H9 (cell line): ENCODE data around the gene C7. TPM values are rescaled to one million over a fixed set of nuclear protein-coding genes. Genes with fewer than 3 reads are reported as not detected.

Source experiments
- DNase-seq: peaks from one replicate; pipeline ENCODE4 v3.0.0-alpha.2; 2017
- H2AFZ ChIP-seq: one replicate; pipeline ENCODE4 v1.6.1; 2013; ENCODE audit warnings: mild to moderate bottlenecking, low read length, control low read depth, moderate library complexity
- H2AK5ac ChIP-seq: 2 replicates; pipeline ENCODE4 v1.6.1; 2013; ENCODE audit warnings: low read length, control low read depth, mixed read lengths; ENCODE audit not compliant: insufficient read length
- H2BK120ac ChIP-seq: one replicate; pipeline ENCODE4 v1.6.1; 2013; ENCODE audit warnings: low read depth, mild to moderate bottlenecking, low read length, control low read depth, inconsistent platforms; ENCODE audit not compliant: poor library complexity, severe bottlenecking
- H2BK12ac ChIP-seq: 2 replicates; pipeline ENCODE4 v1.6.1; 2013; ENCODE audit warnings: low read length, control low read depth, mixed read lengths, low read depth; ENCODE audit not compliant: insufficient read length
- H2BK15ac ChIP-seq: 2 replicates; pipeline ENCODE4 v1.6.1; 2013; ENCODE audit warnings: low read depth, low read length, control low read depth
- H2BK20ac ChIP-seq: one replicate; pipeline ENCODE4 v1.6.1; 2013; ENCODE audit warnings: low read depth, mild to moderate bottlenecking, low read length, control low read depth, inconsistent platforms; ENCODE audit not compliant: poor library complexity, severe bottlenecking
- H2BK5ac ChIP-seq: 2 replicates; pipeline ENCODE4 v1.6.1; 2013; ENCODE audit warnings: low read length, control low read depth, mixed read lengths; ENCODE audit not compliant: insufficient read length
- H3K14ac ChIP-seq: 2 replicates; pipeline ENCODE4 v1.6.1; 2013; ENCODE audit warnings: low read length, control low read depth; ENCODE audit not compliant: insufficient read depth
- H3K18ac ChIP-seq: 2 replicates; pipeline ENCODE4 v1.6.1; 2013; ENCODE audit warnings: low read depth, mild to moderate bottlenecking, mixed read lengths, low read length, control low read depth; ENCODE audit not compliant: insufficient read length
- H3K23ac ChIP-seq: 2 replicates; pipeline ENCODE4 v1.6.1; 2013; ENCODE audit warnings: low read length, control low read depth, mixed read lengths, low read depth; ENCODE audit not compliant: insufficient read length
- H3K23me2 ChIP-seq: 2 replicates; pipeline ENCODE4 v1.6.1; 2013; ENCODE audit warnings: low read depth, mild to moderate bottlenecking, mixed read lengths, low read length, control low read depth; ENCODE audit not compliant: insufficient read length, poor library complexity, severe bottlenecking
- H3K27ac ChIP-seq: 2 replicates; pipeline ENCODE4 v1.5.1; 2013; ENCODE audit warnings: low read length, control low read depth, mixed read lengths, low read depth; ENCODE audit not compliant: insufficient read length
- H3K27me3 ChIP-seq: 2 replicates; pipeline ENCODE4 v1.6.1; 2013; ENCODE audit warnings: low read length, control low read depth, inconsistent platforms; ENCODE audit not compliant: insufficient read depth
- H3K4ac ChIP-seq: 2 replicates; pipeline ENCODE4 v1.6.1; 2013; ENCODE audit warnings: low read depth, mild to moderate bottlenecking, control low read depth, inconsistent platforms, low read length, moderate library complexity
- H3K4me1 ChIP-seq: 2 replicates; pipeline ENCODE4 v1.6.1; 2013; ENCODE audit warnings: low read length, control low read depth, inconsistent platforms; ENCODE audit not compliant: insufficient read depth
- H3K4me2 ChIP-seq: 2 replicates; pipeline ENCODE4 v1.6.1; 2013; ENCODE audit warnings: low read length, control low read depth, mixed read lengths; ENCODE audit not compliant: insufficient read length, insufficient read depth
- H3K56ac ChIP-seq: 2 replicates; pipeline ENCODE4 v1.6.1; 2013; ENCODE audit warnings: low read depth, mild to moderate bottlenecking, mixed read lengths, low read length, control low read depth; ENCODE audit not compliant: insufficient read length
- H3K79me1 ChIP-seq: 2 replicates; pipeline ENCODE4 v1.6.1; 2013; ENCODE audit warnings: low read depth, mild to moderate bottlenecking, moderate library complexity, low read length, control low read depth, inconsistent platforms; ENCODE audit not compliant: insufficient read depth, poor library complexity, severe bottlenecking
- H3K79me2 ChIP-seq: 2 replicates; pipeline ENCODE4 v1.6.1; 2013; ENCODE audit warnings: low read length, control low read depth, inconsistent platforms; ENCODE audit not compliant: insufficient read depth
- H3K9ac ChIP-seq: 2 replicates; pipeline ENCODE4 v1.6.1; 2013; ENCODE audit warnings: low read length, control low read depth, mixed read lengths; ENCODE audit not compliant: insufficient read length; ENCODE audit errors: extremely low read depth
- H3K9me3 ChIP-seq: one replicate; pipeline ENCODE4 v1.6.1; 2013; ENCODE audit warnings: low read depth, low read length, inconsistent platforms; ENCODE audit not compliant: control insufficient read depth
- H3T11ph ChIP-seq: one replicate; pipeline ENCODE4 v1.6.1; 2013; ENCODE audit warnings: mild to moderate bottlenecking, low read length, control low read depth, inconsistent platforms
- H4K20me1 ChIP-seq: one replicate; pipeline ENCODE4 v1.6.1; 2013; ENCODE audit not compliant: control insufficient read depth, insufficient read length, insufficient read depth
- H4K5ac ChIP-seq: 2 replicates; pipeline ENCODE4 v1.6.1; 2013; ENCODE audit warnings: low read depth, mild to moderate bottlenecking, mixed read lengths, low read length, control low read depth; ENCODE audit not compliant: insufficient read length
- H4K8ac ChIP-seq: replicated peaks from 2 replicates; pipeline ENCODE4 v1.6.1; 2013; ENCODE audit warnings: low read length, control low read depth, mixed read lengths, low read depth; ENCODE audit not compliant: insufficient read length
- H4K91ac ChIP-seq: 2 replicates; pipeline ENCODE4 v1.6.1; 2013; ENCODE audit warnings: low read depth, mild to moderate bottlenecking, moderate library complexity, mixed read lengths, low read length, control low read depth; ENCODE audit not compliant: insufficient read length
- H3K27ac Mint-ChIP-seq, 3 experiments: 2 replicates in 2 of 3; 3 replicates in 1 of 3; pipeline ENCODE4 v1.8.0; 2020 to 2021; ENCODE audit warnings: mixed read lengths in 3 of 3, mild to moderate bottlenecking in 1 of 3, moderate library complexity in 1 of 3
- H3K27me3 Mint-ChIP-seq: 2 replicates; pipeline ENCODE4 v1.8.0; 2021; ENCODE audit warnings: low read depth, mild to moderate bottlenecking, moderate library complexity, mixed read lengths
- H3K36me3 Mint-ChIP-seq, 3 experiments: 2 replicates in 2 of 3; 3 replicates in 1 of 3; pipeline ENCODE4 v1.8.0; 2020 to 2021; ENCODE audit warnings: low read depth in 3 of 3, mixed read lengths in 3 of 3; ENCODE audit not compliant: insufficient read depth in 1 of 3
- H3K4me1 Mint-ChIP-seq, 2 experiments: 2 replicates each; pipeline ENCODE4 v1.8.0; 2020; ENCODE audit warnings: mixed read lengths in 2 of 2
- H3K4me3 Mint-ChIP-seq, 2 experiments: 2 replicates in 1 of 2; 3 replicates in 1 of 2; pipeline ENCODE4 v1.8.0; 2020 to 2021; ENCODE audit warnings: mild to moderate bottlenecking in 2 of 2, mixed read lengths in 2 of 2, moderate library complexity in 1 of 2
- H3K9me3 Mint-ChIP-seq, 2 experiments: 2 replicates in 1 of 2; 3 replicates in 1 of 2; pipeline ENCODE4 v1.8.0; 2020; ENCODE audit warnings: mild to moderate bottlenecking in 2 of 2, mixed read lengths in 2 of 2, moderate library complexity in 1 of 2
- WGBS: extraction: QIAGEN DNeasy Blood & Tissue Kit; methylation state at CpG from one replicate; pipeline ENCODE4 v1.1.7; 2013; ENCODE audit warnings: missing lambda C conversion rate, low lambda C conversion rate, mixed read lengths; ENCODE audit not compliant: insufficient read length; ENCODE audit errors: extremely low coverage; 5-methylcytosine and 5-hydroxymethylcytosine counted together
- total RNA-seq: library from RNA; stranded (reverse); gene quantifications from 2 replicates; pipeline ENCODE4 v1.2.1, GENCODE V29; 2021
- TF ChIP-seq, protein P1 (sequence below): fragments of 200-600 bp; sonication (generic); conservative IDR thresholded peaks from 3 replicates; pipeline ENCODE4 v1.8.0; 2021; ENCODE audit warnings: antibody characterized with exemption, mild to moderate bottlenecking

C7 gene
- total RNA-seq, 1 experiment from 2014 or later, result 0.52 TPM

DNA sequence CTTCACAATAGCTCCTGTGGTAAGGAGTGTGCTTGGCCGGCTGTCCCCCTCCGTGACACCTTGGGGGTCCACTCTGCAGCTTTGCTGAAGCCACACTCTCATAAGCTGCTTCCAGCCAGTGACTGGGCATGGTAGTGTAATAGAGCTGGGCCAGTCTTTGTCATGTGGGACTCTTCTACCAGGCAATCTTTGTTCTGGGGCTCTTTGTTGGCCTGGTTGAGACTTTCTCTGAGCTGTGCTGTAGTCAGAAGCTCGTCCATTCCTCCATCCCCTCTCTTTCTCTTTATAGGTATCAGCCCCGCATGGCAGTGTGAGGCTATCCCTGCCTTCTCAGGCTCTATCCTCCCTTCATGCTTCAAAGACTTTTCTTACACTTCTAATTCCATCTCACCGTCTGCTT, 42.5 kb upstream of the C7 start:
- H3K4ac ChIP-seq, result no peak overlapping the region
- H2BK120ac ChIP-seq, result no peak overlapping the region
- H3K4me3 Mint-ChIP-seq, result no peak overlapping the region
- no peaks in the 10 kb centered on the region for H3K27me3 ChIP-seq
- no peak overlapping the region for H2BK5ac ChIP-seq
- H3K9ac ChIP-seq, result no peak overlapping the region
- no peak overlapping the region for H2BK15ac ChIP-seq
- no peaks in the 10 kb centered on the region; the same call in 1 of the 2 replicates for H3K27me3 Mint-ChIP-seq
- H3K36me3 Mint-ChIP-seq, result peaks cover 9 to 18% (median 9%) of the 10 kb centered on the region in 3 experiments; a peak in 6 of 7 replicates
- 0 out of 2 replicates have a peak overlapping the region, but pooled peaks have one; percentile 9 for H3K14ac ChIP-seq
- H3K4me2 ChIP-seq, result no peak overlapping the region
- no CpG with 5 or more reads among the region's 5 CpGs for WGBS
- H3K4me1 ChIP-seq, result peaks cover 3% of the 10 kb centered on the region; the same call in 1 of the 2 replicates
- no peak overlapping the region for H4K8ac ChIP-seq
- no peaks in the 10 kb centered on the region for H4K20me1 ChIP-seq
- no peaks in the 10 kb centered on the region for H3K9me3 ChIP-seq
- peaks cover 11 to 14% of the 10 kb centered on the region in 2 experiments for H3K4me1 Mint-ChIP-seq
- no peak overlapping the region for H2AFZ ChIP-seq
- no peaks in the 10 kb centered on the region for H3K79me1 ChIP-seq
- no peak overlapping the region for H3K23ac ChIP-seq
- no peak overlapping the region for H3K27ac Mint-ChIP-seq
- H2BK12ac ChIP-seq, result no peak overlapping the region
- H2BK20ac ChIP-seq, result no peak overlapping the region
- H4K91ac ChIP-seq, result no peak overlapping the region
- H3K23me2 ChIP-seq, result no peaks in the 10 kb centered on the region
- no peak overlapping the region for H3K18ac ChIP-seq
- H3T11ph ChIP-seq, result no peak overlapping the region
- no peak overlapping the region for H4K5ac ChIP-seq
- no peak overlapping the region for H3K56ac ChIP-seq
- TF ChIP-seq, protein P1, sequence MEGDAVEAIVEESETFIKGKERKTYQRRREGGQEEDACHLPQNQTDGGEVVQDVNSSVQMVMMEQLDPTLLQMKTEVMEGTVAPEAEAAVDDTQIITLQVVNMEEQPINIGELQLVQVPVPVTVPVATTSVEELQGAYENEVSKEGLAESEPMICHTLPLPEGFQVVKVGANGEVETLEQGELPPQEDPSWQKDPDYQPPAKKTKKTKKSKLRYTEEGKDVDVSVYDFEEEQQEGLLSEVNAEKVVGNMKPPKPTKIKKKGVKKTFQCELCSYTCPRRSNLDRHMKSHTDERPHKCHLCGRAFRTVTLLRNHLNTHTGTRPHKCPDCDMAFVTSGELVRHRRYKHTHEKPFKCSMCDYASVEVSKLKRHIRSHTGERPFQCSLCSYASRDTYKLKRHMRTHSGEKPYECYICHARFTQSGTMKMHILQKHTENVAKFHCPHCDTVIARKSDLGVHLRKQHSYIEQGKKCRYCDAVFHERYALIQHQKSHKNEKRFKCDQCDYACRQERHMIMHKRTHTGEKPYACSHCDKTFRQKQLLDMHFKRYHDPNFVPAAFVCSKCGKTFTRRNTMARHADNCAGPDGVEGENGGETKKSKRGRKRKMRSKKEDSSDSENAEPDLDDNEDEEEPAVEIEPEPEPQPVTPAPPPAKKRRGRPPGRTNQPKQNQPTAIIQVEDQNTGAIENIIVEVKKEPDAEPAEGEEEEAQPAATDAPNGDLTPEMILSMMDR, result no peak
- H3K9me3 Mint-ChIP-seq, result peaks cover 17 to 21% of the 10 kb centered on the region in 2 experiments
- H3K79me2 ChIP-seq, result no peaks in the 10 kb centered on the region
- DNase-seq, result no peak
- no peak overlapping the region for H2AK5ac ChIP-seq
- H3K27ac ChIP-seq, result no peak overlapping the region
